Kidney (tissue), 14 donors: Measurements from ENCODE around the gene HDAC9. TPM values are rescaled to one million over a fixed set of nuclear protein-coding genes. Genes with fewer than 3 reads are reported as not detected.

Experiments
- DNase-seq, 5 donors: peaks; one replicate each; pipeline ENCODE4 v3.0.0-alpha.2; 2013 to 2020
- FAIRE-seq: peaks from 2 replicates; lab custom pipeline; 2012; peaks lifted over from hg19 to GRCh38; lab: Jason Lieb, UNC
- H3K27ac ChIP-seq, 2 donors: one replicate each; pipeline ENCODE4 v1.7.0; 2013; ENCODE audit warnings: low read depth in 2 of 2, low read length in 2 of 2, inconsistent platforms in 1 of 2
- H3K27me3 ChIP-seq: one replicate; pipeline ENCODE4 v1.7.1; 2013; ENCODE audit warnings: low read length, inconsistent platforms; ENCODE audit not compliant: control insufficient read depth, insufficient read depth
- H3K36me3 ChIP-seq, 3 donors: one replicate each; pipeline versions ENCODE4 v1.7.0 to v1.7.1; 2013; ENCODE audit warnings: low read length in 3 of 3, control low read depth in 1 of 3, inconsistent platforms in 1 of 3; ENCODE audit not compliant: insufficient read depth in 3 of 3, control insufficient read depth in 2 of 3
- H3K4me1 ChIP-seq, 3 donors: one replicate each; pipeline versions ENCODE4 v1.7.0 to v1.7.1; 2013; ENCODE audit warnings: low read length in 3 of 3, inconsistent platforms in 1 of 3, low read depth in 1 of 3; ENCODE audit not compliant: control insufficient read depth in 2 of 3, insufficient read depth in 2 of 3
- H3K4me3 ChIP-seq, 3 donors: one replicate each; pipeline versions ENCODE4 v1.7.0 to v1.8.1; 2013; ENCODE audit warnings: low read length in 3 of 3, control low read depth in 1 of 3, inconsistent platforms in 1 of 3
- H3K9ac ChIP-seq, 3 donors: one replicate each; pipeline versions ENCODE4 v1.7.0 to v1.7.1; 2013; ENCODE audit warnings: low read length in 3 of 3, control low read depth in 1 of 3, inconsistent platforms in 1 of 3
- H3K9me3 ChIP-seq, 3 donors: one replicate each; pipeline versions ENCODE4 v1.7.0 to v1.7.1; 2013; ENCODE audit warnings: low read length in 3 of 3, control low read depth in 1 of 3, inconsistent platforms in 1 of 3; ENCODE audit not compliant: control insufficient read depth in 2 of 3, insufficient read depth in 1 of 3
- CTCF ChIP-seq: IDR thresholded peaks from 3 replicates; pipeline ENCODE4 v1.5.1; 2012; ENCODE audit warnings: mild to moderate bottlenecking, moderate library complexity, borderline replicate concordance; ENCODE audit not compliant: insufficient read depth; ENCODE audit errors: extremely low read depth
- intact Hi-C: fragments of 100-400 bp; cut with DNase I; formaldehyde crosslinking; loops from one replicate; pipeline ENCODE4 v1.11.1; 2022
- polyA plus RNA-seq: library from polyadenylated mRNA; stranded (reverse); fragments of 350-450 nt; fragmentation: Illumina TruSeq; extraction: RNeasy Lipid Tissue Mini Kit (QIAGEN cat#74804); gene quantifications from one replicate; pipeline ENCODE4 v1.2.3, GENCODE V29; 2014; ENCODE audit warnings: low read depth, low replicate concordance; ENCODE audit not compliant: insufficient read depth
- total RNA-seq: library from RNA; stranded (reverse); fragmentation: NEBNext Ultra II Directional; extraction: Animal tissue kit (Norgen Biotek cat#: 25700); gene quantifications from one replicate; pipeline ENCODE4 v1.2.1, GENCODE V29; 2021
- donor health status: control.
- donor health status: control.
- donor health status: control.
- donor health status: control.
- donor health status: control.
- donor health status: DM: yes; HTN: yes; CAD: no.
- donor health status: Normal renal cell carcinoma (clear cell type).

Gene HDAC9
- total and polyA plus RNA-seq, 2 donors from 2014 or later = 2.1 to 22.1 TPM

- intact Hi-C loops = loop anchor here (10.0 kb wide), 1 partner anchor 222 kb away; no protein-coding TSS in a partner anchor
Observed at GRCh38 chr7:18577096-18577771, 81.7 kb downstream of the HDAC9 start.

GRCh38 chr7:18579698-18580097, 84.1 kb downstream of the HDAC9 start:
- no peak for DNase-seq
- Histone ChIP-seq H3K9ac (no peak overlapping the region), H3K4me1 (no peaks in the 10 kb centered on the region), H3K27me3 (no peaks in the 10 kb centered on the region), H3K4me3 (no peak overlapping the region), H3K36me3 (no peaks in the 10 kb centered on the region), H3K27ac (no peak overlapping the region), H3K9me3 (no peaks in the 10 kb centered on the region)
- no peak for FAIRE-seq
- no peak for TF ChIP-seq CTCF
- intact Hi-C loops = loop anchor here (10.0 kb wide), 1 partner anchor 225 kb away; no protein-coding TSS in a partner anchor

More at GRCh38 chr7:18577096-18577771, 81.7 kb downstream of the HDAC9 start:
- no peak for FAIRE-seq
- H3K27me3 ChIP-seq = no peaks in the 10 kb centered on the region
- no peak overlapping the region for H3K4me3 ChIP-seq
- no peaks in the 10 kb centered on the region for H3K36me3 ChIP-seq
- DNase-seq = no peak
- H3K4me1 ChIP-seq = no peaks in the 10 kb centered on the region
- H3K27ac ChIP-seq = no peak overlapping the region
- H3K9me3 ChIP-seq = no peaks in the 10 kb centered on the region
- no peak for TF ChIP-seq CTCF
- no peak overlapping the region for H3K9ac ChIP-seq

- Histone ChIP-seq H3K9me3 (no peaks in the 10 kb centered on the region), H3K36me3 (no peaks in the 10 kb centered on the region), H3K27ac (no peak overlapping the region), H3K27me3 (no peaks in the 10 kb centered on the region), H3K9ac (no peak overlapping the region), H3K4me1 (no peaks in the 10 kb centered on the region), H3K4me3 (no peak overlapping the region)
- DNase-seq = no peak
- FAIRE-seq = no peak
- intact Hi-C loops = no loop called here
- TF ChIP-seq CTCF = no peak
Observed at GRCh38 chr7:18580950-18581349, 85.4 kb downstream of the HDAC9 start.
